Measurements from ENCODE around the gene KRT83. TPM values are rescaled to one million over a fixed set of nuclear protein-coding genes. Genes with fewer than 3 reads are reported as not detected.
A peak's percentile ranks its signal among the peaks of the same experiment; 100 is the strongest.

The KRT83 gene
- total RNA-seq, 2 donors from 2014 or later = 0.74 TPM; not detected in 1

DNA sequence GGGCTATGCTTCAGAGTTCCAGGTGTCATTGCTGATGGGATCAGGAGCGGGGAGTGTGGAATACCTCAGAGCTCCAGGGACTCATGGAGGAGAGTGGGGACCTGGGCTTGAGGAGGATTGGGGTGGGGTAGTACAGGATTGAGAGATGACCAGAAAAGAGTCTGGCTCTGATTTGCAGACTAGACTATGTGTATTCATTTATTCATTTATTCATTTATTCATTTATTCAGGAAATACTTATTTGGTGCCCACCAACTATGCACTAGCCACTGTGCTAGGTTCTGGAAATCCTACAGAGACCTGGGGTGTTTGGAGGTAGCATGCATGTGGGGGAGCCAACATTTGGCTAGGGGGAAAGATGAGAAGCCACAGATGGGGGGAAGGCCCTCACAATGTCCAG, 871 bp upstream of the KRT83 start:
- no peaks in the 10 kb centered on the region for H3K9me3 ChIP-seq
- no peaks in the 10 kb centered on the region for H3K4me1 ChIP-seq (replicated peaks)
- TF ChIP-seq, protein P1, sequence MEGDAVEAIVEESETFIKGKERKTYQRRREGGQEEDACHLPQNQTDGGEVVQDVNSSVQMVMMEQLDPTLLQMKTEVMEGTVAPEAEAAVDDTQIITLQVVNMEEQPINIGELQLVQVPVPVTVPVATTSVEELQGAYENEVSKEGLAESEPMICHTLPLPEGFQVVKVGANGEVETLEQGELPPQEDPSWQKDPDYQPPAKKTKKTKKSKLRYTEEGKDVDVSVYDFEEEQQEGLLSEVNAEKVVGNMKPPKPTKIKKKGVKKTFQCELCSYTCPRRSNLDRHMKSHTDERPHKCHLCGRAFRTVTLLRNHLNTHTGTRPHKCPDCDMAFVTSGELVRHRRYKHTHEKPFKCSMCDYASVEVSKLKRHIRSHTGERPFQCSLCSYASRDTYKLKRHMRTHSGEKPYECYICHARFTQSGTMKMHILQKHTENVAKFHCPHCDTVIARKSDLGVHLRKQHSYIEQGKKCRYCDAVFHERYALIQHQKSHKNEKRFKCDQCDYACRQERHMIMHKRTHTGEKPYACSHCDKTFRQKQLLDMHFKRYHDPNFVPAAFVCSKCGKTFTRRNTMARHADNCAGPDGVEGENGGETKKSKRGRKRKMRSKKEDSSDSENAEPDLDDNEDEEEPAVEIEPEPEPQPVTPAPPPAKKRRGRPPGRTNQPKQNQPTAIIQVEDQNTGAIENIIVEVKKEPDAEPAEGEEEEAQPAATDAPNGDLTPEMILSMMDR (IDR thresholded peaks at IDR 0.05) = no peak
- TF ChIP-seq POLR2AphosphoS5 (IDR thresholded peaks at IDR 0.05) (no peak), POLR2A (IDR thresholded peaks at IDR 0.05) (no peak)
- 100% methylated on average over 1 of the region's 1 CpG for WGBS
- no peaks in the 10 kb centered on the region for H3K36me3 ChIP-seq
- intact Hi-C loops (cut with DNase I) = no loop called here
- no peak overlapping the region for H3K4me3 ChIP-seq
- no peak for DNase-seq (ENCODE audit: low spot score)
- no peaks in the 10 kb centered on the region for H3K27me3 ChIP-seq (replicated peaks; ENCODE audit: insufficient read depth)
- H3K27ac ChIP-seq = no peak overlapping the region

DNA sequence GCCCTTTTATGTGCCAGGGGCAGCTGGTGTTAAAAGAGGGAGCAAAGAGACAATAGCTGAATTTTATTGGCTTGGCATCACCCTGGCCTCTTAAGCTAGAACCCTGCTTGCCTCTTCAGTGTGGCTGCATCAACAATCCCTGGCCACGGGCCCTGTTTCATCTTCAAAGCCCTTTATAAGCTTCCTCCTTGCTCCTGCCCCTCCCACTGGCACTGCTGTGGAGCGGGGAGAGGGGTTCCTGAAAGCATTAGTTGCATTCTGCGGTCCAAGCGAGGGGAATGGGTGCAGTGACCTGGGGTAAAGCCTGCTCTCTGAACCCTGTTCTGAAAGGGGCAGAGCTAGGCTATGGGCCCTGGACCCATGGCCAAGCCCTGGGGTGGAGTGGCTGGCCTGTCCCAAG, 220 bp upstream of the KRT83 start:
- 30% methylated on average over 4 of the region's 4 CpGs for whole genome bisulfite sequencing
- H3K27me3 ChIP-seq (replicated peaks; ENCODE audit: insufficient read depth) = no peaks in the 10 kb centered on the region
- TF ChIP-seq POLR2AphosphoS5 (IDR thresholded peaks at IDR 0.05) = peak; percentile 34
- no peak for TF ChIP-seq POLR2A (IDR thresholded peaks at IDR 0.05)
- H3K9me3 ChIP-seq = no peaks in the 10 kb centered on the region
- no peak overlapping the region for H3K4me3 ChIP-seq
- H3K4me1 ChIP-seq (replicated peaks) = no peaks in the 10 kb centered on the region
- intact Hi-C loops (cut with DNase I) = no loop called here
- no peaks in the 10 kb centered on the region for H3K36me3 ChIP-seq
- DNase-seq (ENCODE audit: low spot score) = peak; percentile 54
- H3K27ac ChIP-seq = no peak overlapping the region

DNA sequence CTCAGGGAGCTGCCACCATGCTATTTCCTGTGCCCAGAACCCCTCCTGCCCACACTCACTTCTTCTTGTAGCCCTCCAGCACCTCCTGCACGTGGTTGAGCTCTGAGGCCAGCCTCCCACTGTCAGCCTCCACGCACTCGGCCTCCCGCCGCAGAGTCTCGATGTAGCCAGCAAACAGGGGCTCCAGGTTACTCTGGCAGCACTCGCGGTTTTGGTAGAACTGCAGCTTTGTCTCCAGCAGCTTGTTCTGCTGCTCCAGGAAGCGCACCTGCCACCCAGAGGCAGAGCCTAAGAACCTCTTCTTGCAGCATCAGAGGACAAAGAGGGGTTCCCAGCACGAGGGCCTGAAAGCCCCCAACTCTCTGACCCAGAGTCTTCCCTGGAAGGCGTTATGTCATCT, 2.1 kb downstream of the KRT83 start:
- no peak for TF ChIP-seq POLR2A (IDR thresholded peaks at IDR 0.05)
- H3K27me3 ChIP-seq (replicated peaks; ENCODE audit: insufficient read depth) = no peaks in the 10 kb centered on the region
- 84% methylated on average over 11 of the region's 11 CpGs for WGBS
- intact Hi-C loops (cut with DNase I) = no loop called here
- H3K4me3 ChIP-seq = no peak overlapping the region
- H3K4me1 ChIP-seq (replicated peaks) = no peaks in the 10 kb centered on the region
- DNase-seq (ENCODE audit: low spot score) = no peak
- H3K27ac ChIP-seq = no peak overlapping the region
- no peaks in the 10 kb centered on the region for H3K36me3 ChIP-seq
- no peaks in the 10 kb centered on the region for H3K9me3 ChIP-seq

DNA sequence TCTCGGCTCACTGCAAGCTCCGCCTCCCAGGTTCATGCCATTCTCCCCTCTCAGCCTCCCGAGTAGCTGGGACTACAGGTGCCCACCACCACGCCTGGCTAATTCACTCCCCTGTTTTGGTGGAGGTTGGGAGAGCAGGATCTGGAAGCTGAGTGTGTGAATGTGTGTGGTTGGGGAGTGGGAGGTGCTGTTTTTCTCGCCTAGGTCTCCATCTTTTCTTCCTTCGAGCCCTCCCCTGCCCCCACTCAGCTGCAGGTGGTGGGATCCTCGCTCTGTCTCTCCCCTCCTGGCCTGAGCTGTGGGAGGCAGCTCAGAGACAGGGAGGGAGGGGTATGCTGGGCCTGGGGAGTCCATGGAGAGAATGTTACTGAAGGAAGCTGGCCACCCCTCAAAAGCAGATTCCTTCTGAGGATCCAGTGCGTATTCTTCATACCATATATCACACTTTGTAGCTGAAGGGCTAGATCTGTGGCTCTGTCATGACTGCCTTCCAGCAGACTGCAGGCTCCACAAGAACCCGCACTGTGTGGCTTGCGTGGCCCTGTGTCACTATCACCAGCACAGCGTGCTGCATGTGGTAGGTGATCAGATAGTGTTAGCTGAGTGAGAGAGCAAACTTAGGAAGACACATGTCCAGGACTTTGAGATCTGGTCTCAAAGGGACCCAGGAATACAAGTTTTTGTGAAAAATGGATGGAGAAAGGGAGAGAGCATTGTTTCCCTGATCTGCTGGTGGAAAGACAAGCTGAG, 2.8 kb downstream of the KRT83 start:
- H3K36me3 ChIP-seq = no peaks in the 10 kb centered on the region
- no peak for DNase-seq (ENCODE audit: low spot score)
- H3K27me3 ChIP-seq (replicated peaks; ENCODE audit: insufficient read depth) = no peaks in the 10 kb centered on the region
- no peaks in the 10 kb centered on the region for H3K9me3 ChIP-seq
- no peak overlapping the region for H3K4me3 ChIP-seq
- no peak overlapping the region for H3K27ac ChIP-seq
- 87% methylated on average over 11 of the region's 11 CpGs for WGBS
- intact Hi-C loops (cut with DNase I) = no loop called here
- H3K4me1 ChIP-seq (replicated peaks) = no peaks in the 10 kb centered on the region
- no peak for TF ChIP-seq POLR2A (IDR thresholded peaks at IDR 0.05)
- TF ChIP-seq, protein P1 (IDR thresholded peaks at IDR 0.05) = no peak
- TF ChIP-seq POLR2AphosphoS5 (IDR thresholded peaks at IDR 0.05) = no peak

DNA sequence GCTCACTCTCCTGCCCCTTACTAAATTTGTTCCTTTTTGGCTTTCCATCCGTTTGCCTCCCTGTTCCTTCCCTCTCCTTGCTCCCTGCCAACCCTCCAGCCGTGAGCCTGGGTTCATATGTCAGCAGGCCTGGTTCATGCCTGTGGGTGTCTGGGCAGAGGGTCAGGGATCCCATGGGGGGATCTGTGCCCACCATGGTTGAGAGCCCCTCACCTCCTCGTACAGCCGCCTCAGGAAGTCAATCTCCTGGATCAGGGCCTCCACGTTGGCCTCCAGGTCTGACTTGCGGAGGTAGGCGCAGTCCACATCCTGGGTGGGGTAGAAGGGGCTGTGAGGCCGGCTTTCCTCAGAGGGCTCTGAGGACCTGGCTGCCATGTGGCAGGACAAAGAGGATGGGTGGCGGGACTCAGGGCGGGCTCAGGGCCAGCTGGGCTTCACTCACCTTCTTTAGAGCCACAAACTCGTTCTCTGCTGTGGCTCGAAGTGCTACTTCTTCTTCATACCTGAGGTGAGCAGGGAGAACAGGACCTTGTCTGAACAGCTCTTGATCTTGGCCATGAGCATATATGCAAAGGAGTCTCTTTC, 3.6 kb downstream of the KRT83 start:
- intact Hi-C loops (cut with DNase I) = no loop called here
- Histone ChIP-seq H3K36me3 (no peaks in the 10 kb centered on the region), H3K27me3 (replicated peaks; ENCODE audit: insufficient read depth) (no peaks in the 10 kb centered on the region), H3K4me1 (replicated peaks) (no peaks in the 10 kb centered on the region), H3K4me3 (no peak overlapping the region), H3K9me3 (no peaks in the 10 kb centered on the region), H3K27ac (no peak overlapping the region)
- TF ChIP-seq, protein P1 (IDR thresholded peaks at IDR 0.05) = no peak
- TF ChIP-seq POLR2A (IDR thresholded peaks at IDR 0.05) = no peak
- TF ChIP-seq POLR2AphosphoS5 (IDR thresholded peaks at IDR 0.05) = no peak
- WGBS = 86% methylated on average over 9 of the region's 12 CpGs
- no peak for DNase-seq (ENCODE audit: low spot score)

DNA sequence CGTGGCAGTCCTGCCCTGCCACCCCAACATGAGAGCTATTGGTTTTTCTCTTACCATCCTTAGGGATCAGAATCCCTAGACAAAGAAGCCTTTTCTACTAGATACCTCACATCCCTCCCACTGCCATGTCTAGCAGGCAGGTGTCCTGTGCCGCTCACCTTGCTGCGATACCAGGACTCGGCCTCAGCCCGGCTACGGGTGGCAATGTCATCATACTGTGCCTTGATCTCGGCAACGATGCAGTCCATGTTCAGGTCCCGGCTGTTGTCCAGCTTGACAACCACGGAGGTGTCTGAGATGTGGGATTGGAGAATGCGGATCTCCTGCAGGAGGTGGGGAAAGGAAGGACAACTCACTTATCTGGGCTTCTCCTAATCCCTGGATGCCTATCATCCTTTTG, 4.5 kb downstream of the KRT83 start:
- no peaks in the 10 kb centered on the region for H3K27me3 ChIP-seq (replicated peaks; ENCODE audit: insufficient read depth)

More for the DNA sequence above, 4.5 kb downstream of the KRT83 start:
- DNase-seq (ENCODE audit: low spot score) = no peak
- Histone ChIP-seq H3K9me3 (no peaks in the 10 kb centered on the region), H3K27ac (no peak overlapping the region), H3K36me3 (no peaks in the 10 kb centered on the region), H3K4me3 (no peak overlapping the region), H3K4me1 (replicated peaks) (no peaks in the 10 kb centered on the region)
- intact Hi-C loops (cut with DNase I) = no loop called here
- WGBS = 86% methylated on average over 11 of the region's 11 CpGs
- TF ChIP-seq, protein P1 (IDR thresholded peaks at IDR 0.05) = no peak
- TF ChIP-seq POLR2AphosphoS5 (IDR thresholded peaks at IDR 0.05) (no peak), POLR2A (IDR thresholded peaks at IDR 0.05) (no peak)

Data from prostate gland (tissue), 2 donors.